ENCODE results near the gene AXL. TPM values are rescaled to one million over a fixed set of nuclear protein-coding genes. Genes with fewer than 3 reads are reported as not detected.

Gene AXL
- total and polyA plus RNA-seq, 4 donors = 4.3 to 24.8 (median 12.1) TPM

DNA sequence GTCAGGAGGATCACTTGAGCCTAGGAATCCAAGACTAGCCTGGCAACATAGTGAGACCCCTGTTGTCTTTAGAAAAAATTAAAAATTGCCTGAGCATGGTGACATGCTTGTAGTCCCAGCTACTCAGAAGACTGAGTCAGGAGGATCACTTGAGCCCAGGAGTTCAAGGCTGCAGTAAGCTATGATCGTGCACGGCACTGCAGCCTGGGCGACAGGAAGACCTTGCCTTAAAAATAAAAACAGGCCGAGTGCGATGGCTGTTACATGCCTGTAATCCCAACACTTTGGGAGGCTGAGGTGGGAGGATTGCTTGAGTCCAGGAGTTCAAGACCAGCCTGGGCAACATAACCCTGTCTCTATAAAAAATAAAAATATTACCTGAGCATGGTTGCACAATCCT is 50.5 kb downstream of the AXL start:
- no peak for DNase-seq (ENCODE audit: low spot score)
- Histone ChIP-seq H3K9ac (ENCODE audit: low read depth in 1 of 2, low read length in 2 of 2) (no peak overlapping the region), H3K27me3 (ENCODE audit: control insufficient read depth in 4 of 4, insufficient read depth in 4 of 4, low read length in 3 of 4) (no peaks in the 10 kb centered on the region), H3K9me3 (ENCODE audit: control insufficient read depth in 4 of 4, low read length in 3 of 4) (no peaks in the 10 kb centered on the region), H3K27ac (ENCODE audit: low read depth in 1 of 2, low read length in 2 of 2) (no peak overlapping the region), H3K4me3 (ENCODE audit: low read depth in 1 of 3, low read length in 3 of 3) (no peak overlapping the region), H3K36me3 (ENCODE audit: control insufficient read depth in 4 of 4, insufficient read depth in 3 of 4, low read depth in 1 of 4, low read length in 3 of 4) (peaks cover 24 to 59% (median 55%) of the 10 kb centered on the region in 4 donors), H3K4me1 (ENCODE audit: control insufficient read depth in 4 of 4, insufficient read depth in 4 of 4, low read length in 3 of 4) (peaks cover 0 to 21% (median 10%) of the 10 kb centered on the region in 4 donors)
- TF ChIP-seq FOXA1 (IDR thresholded peaks at IDR 0.05) (no peak), GABPA (IDR thresholded peaks at IDR 0.05 in 1 of 2, conservative IDR thresholded peaks at IDR 0.05 in 1 of 2) (no peak), FOXA2 (IDR thresholded peaks at IDR 0.05) (no peak), RAD21 (IDR thresholded peaks at IDR 0.05) (no peak), JUND (IDR thresholded peaks at IDR 0.05) (no peak), HNF4G (IDR thresholded peaks at IDR 0.05) (no peak), YY1 (IDR thresholded peaks at IDR 0.05) (no peak), NR2F2 (IDR thresholded peaks at IDR 0.05) (no peak)
- TF ChIP-seq, protein P1, sequence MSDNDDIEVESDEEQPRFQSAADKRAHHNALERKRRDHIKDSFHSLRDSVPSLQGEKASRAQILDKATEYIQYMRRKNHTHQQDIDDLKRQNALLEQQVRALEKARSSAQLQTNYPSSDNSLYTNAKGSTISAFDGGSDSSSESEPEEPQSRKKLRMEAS (IDR thresholded peaks at IDR 0.05) = no peak
- TF ChIP-seq, protein P2, sequence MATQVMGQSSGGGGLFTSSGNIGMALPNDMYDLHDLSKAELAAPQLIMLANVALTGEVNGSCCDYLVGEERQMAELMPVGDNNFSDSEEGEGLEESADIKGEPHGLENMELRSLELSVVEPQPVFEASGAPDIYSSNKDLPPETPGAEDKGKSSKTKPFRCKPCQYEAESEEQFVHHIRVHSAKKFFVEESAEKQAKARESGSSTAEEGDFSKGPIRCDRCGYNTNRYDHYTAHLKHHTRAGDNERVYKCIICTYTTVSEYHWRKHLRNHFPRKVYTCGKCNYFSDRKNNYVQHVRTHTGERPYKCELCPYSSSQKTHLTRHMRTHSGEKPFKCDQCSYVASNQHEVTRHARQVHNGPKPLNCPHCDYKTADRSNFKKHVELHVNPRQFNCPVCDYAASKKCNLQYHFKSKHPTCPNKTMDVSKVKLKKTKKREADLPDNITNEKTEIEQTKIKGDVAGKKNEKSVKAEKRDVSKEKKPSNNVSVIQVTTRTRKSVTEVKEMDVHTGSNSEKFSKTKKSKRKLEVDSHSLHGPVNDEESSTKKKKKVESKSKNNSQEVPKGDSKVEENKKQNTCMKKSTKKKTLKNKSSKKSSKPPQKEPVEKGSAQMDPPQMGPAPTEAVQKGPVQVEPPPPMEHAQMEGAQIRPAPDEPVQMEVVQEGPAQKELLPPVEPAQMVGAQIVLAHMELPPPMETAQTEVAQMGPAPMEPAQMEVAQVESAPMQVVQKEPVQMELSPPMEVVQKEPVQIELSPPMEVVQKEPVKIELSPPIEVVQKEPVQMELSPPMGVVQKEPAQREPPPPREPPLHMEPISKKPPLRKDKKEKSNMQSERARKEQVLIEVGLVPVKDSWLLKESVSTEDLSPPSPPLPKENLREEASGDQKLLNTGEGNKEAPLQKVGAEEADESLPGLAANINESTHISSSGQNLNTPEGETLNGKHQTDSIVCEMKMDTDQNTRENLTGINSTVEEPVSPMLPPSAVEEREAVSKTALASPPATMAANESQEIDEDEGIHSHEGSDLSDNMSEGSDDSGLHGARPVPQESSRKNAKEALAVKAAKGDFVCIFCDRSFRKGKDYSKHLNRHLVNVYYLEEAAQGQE (IDR thresholded peaks at IDR 0.05) = no peak
- 97% methylated on average over 5 of the region's 5 CpGs for WGBS

DNA sequence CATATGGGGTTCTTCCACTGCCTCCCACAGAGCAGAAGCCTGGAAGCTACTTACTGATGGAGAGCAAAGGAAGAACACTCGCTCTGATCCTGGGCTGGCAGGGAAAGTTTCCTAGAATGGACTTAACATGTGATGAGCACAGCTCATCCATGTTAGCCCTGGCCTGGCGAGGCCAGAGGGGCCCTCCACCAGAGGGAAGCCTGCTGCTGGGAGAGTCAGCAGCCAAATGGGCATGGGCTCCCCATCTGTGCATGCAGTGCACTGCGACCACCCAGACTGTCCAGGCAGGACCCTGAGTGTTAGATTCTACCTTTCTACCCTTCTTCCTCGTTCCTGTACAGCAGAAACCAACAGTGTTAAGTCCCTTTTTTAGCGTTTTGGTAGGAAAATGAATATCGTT is 54.1 kb downstream of the AXL start:
- Histone ChIP-seq H3K4me3 (ENCODE audit: low read depth in 1 of 3, low read length in 3 of 3) (no peak overlapping the region), H3K9ac (ENCODE audit: low read depth in 1 of 2, low read length in 2 of 2) (no peak overlapping the region), H3K27me3 (ENCODE audit: control insufficient read depth in 4 of 4, insufficient read depth in 4 of 4, low read length in 3 of 4) (no peaks in the 10 kb centered on the region), H3K4me1 (ENCODE audit: control insufficient read depth in 4 of 4, insufficient read depth in 4 of 4, low read length in 3 of 4) (no peaks in the 10 kb centered on the region), H3K36me3 (ENCODE audit: control insufficient read depth in 4 of 4, insufficient read depth in 3 of 4, low read depth in 1 of 4, low read length in 3 of 4) (peaks cover 31 to 87% (median 78%) of the 10 kb centered on the region in 4 donors), H3K27ac (ENCODE audit: low read depth in 1 of 2, low read length in 2 of 2) (no peak overlapping the region), H3K9me3 (ENCODE audit: control insufficient read depth in 4 of 4, low read length in 3 of 4) (no peaks in the 10 kb centered on the region)
- DNase-seq (ENCODE audit: low spot score) = no peak
- TF ChIP-seq HNF4G (IDR thresholded peaks at IDR 0.05) (no peak), JUND (IDR thresholded peaks at IDR 0.05) (no peak), RAD21 (IDR thresholded peaks at IDR 0.05) (no peak), NR2F2 (IDR thresholded peaks at IDR 0.05) (no peak), HNF4A (conservative IDR thresholded peaks at IDR 0.05) (no peak), EGR1 (IDR thresholded peaks at IDR 0.05; ENCODE audit: low read depth in 2 of 2) (no peak), FOXA2 (IDR thresholded peaks at IDR 0.05) (no peak)
- WGBS = 90% methylated on average over 6 of the region's 6 CpGs

DNA sequence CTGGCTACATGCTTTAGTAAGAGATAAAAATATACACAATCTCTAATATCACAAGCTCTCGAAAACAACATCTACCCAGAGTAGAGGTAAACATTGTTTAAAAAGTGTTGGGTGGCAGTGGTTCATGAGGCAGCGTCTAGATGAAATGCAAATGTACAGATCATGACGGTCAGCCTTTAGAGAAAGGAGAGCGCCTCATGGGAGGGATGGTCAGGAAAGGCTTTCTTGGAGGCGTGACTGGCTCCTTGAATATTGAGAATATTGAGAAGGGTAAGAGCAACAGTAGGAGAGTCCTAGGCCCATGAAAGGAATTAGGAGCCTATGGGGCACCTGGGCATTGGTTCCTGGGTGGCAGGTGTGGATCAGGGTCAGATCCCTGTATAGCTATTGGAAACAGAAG is 55.8 kb downstream of the AXL start:
- H3K36me3 ChIP-seq (ENCODE audit: control insufficient read depth in 4 of 4, insufficient read depth in 3 of 4, low read depth in 1 of 4, low read length in 3 of 4) = peaks cover 36 to 89% (median 81%) of the 10 kb centered on the region in 4 donors
- H3K27ac ChIP-seq (ENCODE audit: low read depth in 1 of 2, low read length in 2 of 2) = no peak overlapping the region
- H3K9me3 ChIP-seq (ENCODE audit: control insufficient read depth in 4 of 4, low read length in 3 of 4) = no peaks in the 10 kb centered on the region
- no peaks in the 10 kb centered on the region for H3K27me3 ChIP-seq (ENCODE audit: control insufficient read depth in 4 of 4, insufficient read depth in 4 of 4, low read length in 3 of 4)
- no peak for DNase-seq (ENCODE audit: low spot score)
- no peak overlapping the region for H3K4me3 ChIP-seq (ENCODE audit: low read depth in 1 of 3, low read length in 3 of 3)
- H3K4me1 ChIP-seq (ENCODE audit: control insufficient read depth in 4 of 4, insufficient read depth in 4 of 4, low read length in 3 of 4) = no peaks in the 10 kb centered on the region
- H3K9ac ChIP-seq (ENCODE audit: low read depth in 1 of 2, low read length in 2 of 2) = no peak overlapping the region
- WGBS = 95% methylated on average over 5 of the region's 5 CpGs
- TF ChIP-seq JUND (IDR thresholded peaks at IDR 0.05) (no peak), EGR1 (IDR thresholded peaks at IDR 0.05; ENCODE audit: low read depth in 2 of 2) (no peak), NR2F2 (IDR thresholded peaks at IDR 0.05) (no peak), FOXA2 (IDR thresholded peaks at IDR 0.05) (no peak)
- TF ChIP-seq, protein P2 (IDR thresholded peaks at IDR 0.05) = no peak
- TF ChIP-seq, protein P3, sequence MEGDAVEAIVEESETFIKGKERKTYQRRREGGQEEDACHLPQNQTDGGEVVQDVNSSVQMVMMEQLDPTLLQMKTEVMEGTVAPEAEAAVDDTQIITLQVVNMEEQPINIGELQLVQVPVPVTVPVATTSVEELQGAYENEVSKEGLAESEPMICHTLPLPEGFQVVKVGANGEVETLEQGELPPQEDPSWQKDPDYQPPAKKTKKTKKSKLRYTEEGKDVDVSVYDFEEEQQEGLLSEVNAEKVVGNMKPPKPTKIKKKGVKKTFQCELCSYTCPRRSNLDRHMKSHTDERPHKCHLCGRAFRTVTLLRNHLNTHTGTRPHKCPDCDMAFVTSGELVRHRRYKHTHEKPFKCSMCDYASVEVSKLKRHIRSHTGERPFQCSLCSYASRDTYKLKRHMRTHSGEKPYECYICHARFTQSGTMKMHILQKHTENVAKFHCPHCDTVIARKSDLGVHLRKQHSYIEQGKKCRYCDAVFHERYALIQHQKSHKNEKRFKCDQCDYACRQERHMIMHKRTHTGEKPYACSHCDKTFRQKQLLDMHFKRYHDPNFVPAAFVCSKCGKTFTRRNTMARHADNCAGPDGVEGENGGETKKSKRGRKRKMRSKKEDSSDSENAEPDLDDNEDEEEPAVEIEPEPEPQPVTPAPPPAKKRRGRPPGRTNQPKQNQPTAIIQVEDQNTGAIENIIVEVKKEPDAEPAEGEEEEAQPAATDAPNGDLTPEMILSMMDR (IDR thresholded peaks at IDR 0.05; ENCODE audit: low read depth, low read length, missing input control) = no peak
- TF ChIP-seq, protein P4, sequence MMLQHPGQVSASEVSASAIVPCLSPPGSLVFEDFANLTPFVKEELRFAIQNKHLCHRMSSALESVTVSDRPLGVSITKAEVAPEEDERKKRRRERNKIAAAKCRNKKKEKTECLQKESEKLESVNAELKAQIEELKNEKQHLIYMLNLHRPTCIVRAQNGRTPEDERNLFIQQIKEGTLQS (IDR thresholded peaks at IDR 0.05) = no peak
- TF ChIP-seq, protein P1 (IDR thresholded peaks at IDR 0.05) = no peak

All from liver (tissue), 9 donors.